Measurements from ENCODE around the gene NOTCH1. TPM values are rescaled to one million over a fixed set of nuclear protein-coding genes. Genes with fewer than 3 reads are reported as not detected.

Gene NOTCH1
- total RNA-seq, 1 experiment from 2014 or later = 53.4 TPM

DNA sequence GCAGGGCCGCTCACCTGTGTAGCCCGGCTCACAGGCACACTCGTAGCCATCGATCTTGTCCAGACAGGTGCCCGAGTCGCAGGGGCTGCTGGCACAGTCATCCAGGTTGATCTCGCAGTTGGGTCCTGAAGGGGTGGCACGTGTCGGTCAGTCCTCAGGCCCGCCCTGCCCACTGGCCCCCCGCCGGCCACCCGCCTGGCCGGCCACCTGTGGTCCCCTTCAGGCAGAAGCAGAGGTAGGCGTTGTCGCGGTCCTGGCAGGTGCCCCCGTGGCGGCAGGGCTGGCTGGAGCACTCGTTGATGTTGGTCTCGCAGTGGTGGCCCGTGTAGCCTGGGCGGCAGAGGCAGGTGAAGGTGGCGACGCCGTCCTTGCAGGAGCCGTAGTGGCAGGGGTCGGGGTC, 30.6 kb downstream of the NOTCH1 start:
- ChIA-PET CTCF (no interaction called here), POLR2A (interaction anchor here (0.7 kb wide), 1 partner anchor 179 kb away, joined by 3 read pairs; no protein-coding TSS in a partner anchor)
- H3K4me1 Mint-ChIP-seq (ENCODE audit: insufficient read depth, unreplicated experiment) = no peaks in the 10 kb centered on the region
- TF ChIP-seq, protein P1, sequence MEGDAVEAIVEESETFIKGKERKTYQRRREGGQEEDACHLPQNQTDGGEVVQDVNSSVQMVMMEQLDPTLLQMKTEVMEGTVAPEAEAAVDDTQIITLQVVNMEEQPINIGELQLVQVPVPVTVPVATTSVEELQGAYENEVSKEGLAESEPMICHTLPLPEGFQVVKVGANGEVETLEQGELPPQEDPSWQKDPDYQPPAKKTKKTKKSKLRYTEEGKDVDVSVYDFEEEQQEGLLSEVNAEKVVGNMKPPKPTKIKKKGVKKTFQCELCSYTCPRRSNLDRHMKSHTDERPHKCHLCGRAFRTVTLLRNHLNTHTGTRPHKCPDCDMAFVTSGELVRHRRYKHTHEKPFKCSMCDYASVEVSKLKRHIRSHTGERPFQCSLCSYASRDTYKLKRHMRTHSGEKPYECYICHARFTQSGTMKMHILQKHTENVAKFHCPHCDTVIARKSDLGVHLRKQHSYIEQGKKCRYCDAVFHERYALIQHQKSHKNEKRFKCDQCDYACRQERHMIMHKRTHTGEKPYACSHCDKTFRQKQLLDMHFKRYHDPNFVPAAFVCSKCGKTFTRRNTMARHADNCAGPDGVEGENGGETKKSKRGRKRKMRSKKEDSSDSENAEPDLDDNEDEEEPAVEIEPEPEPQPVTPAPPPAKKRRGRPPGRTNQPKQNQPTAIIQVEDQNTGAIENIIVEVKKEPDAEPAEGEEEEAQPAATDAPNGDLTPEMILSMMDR (IDR thresholded peaks at IDR 0.05; ENCODE audit: unreplicated experiment) = no peak
- H3K9me3 Mint-ChIP-seq (ENCODE audit: unreplicated experiment) = no peaks in the 10 kb centered on the region
- peaks cover 51% of the 10 kb centered on the region for H3K36me3 Mint-ChIP-seq (ENCODE audit: insufficient read depth, unreplicated experiment)
- BruUV-seq (replicated peaks) = no TSS peak
- no peak overlapping the region for H3K27ac Mint-ChIP-seq (ENCODE audit: low read depth, unreplicated experiment)
- H3K4me3 Mint-ChIP-seq (ENCODE audit: unreplicated experiment) = no peak overlapping the region
- intact Hi-C loops (cut with micrococcal nuclease) = no loop called here
- no peak for DNase-seq (ENCODE audit: unreplicated experiment)
- H3K27me3 Mint-ChIP-seq (ENCODE audit: insufficient read depth, unreplicated experiment) = no peaks in the 10 kb centered on the region

DNA sequence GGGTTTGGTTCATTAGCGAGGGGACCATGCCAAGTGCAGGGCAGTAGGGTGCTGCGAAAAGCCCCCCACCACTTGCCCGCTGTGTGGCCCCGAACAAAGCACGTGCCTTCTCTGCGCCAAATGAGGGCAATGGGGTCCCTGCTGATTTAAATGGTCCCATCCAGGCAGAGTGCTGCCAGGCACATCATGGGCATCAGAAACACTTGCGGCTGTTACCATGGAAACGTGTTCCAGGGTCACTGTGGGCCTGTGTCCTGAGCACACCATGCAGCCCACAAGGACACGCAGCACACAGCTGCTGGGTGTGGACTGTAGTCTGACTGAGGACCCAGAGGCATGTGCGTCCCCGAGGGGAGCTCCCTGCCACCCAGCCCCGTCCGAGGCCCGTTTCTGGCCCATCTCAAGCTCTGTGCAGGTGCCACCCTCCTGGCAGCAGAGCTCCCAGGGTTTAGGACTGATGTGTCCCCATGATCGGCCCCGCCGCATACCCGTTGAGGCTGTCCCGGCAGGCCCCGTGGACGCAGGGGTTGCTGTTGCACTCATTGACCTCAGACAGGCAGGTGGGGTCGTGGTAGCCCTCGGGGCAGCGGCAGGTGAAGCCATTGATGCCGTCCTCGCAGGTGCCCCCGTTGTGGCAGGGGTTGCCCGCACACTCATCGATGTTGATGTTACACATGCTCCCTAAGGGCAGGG, 31.7 kb downstream of the NOTCH1 start:
- DNase-seq (ENCODE audit: unreplicated experiment) = no peak
- Mint-ChIP-seq H3K36me3 (ENCODE audit: insufficient read depth, unreplicated experiment) (peaks cover 60% of the 10 kb centered on the region), H3K4me1 (ENCODE audit: insufficient read depth, unreplicated experiment) (no peaks in the 10 kb centered on the region), H3K9me3 (ENCODE audit: unreplicated experiment) (no peaks in the 10 kb centered on the region), H3K27me3 (ENCODE audit: insufficient read depth, unreplicated experiment) (no peaks in the 10 kb centered on the region), H3K4me3 (ENCODE audit: unreplicated experiment) (no peak overlapping the region), H3K27ac (ENCODE audit: low read depth, unreplicated experiment) (no peak overlapping the region)
- ChIA-PET POLR2A (no interaction called here), CTCF (no interaction called here)
- BruUV-seq (replicated peaks) = no TSS peak
- TF ChIP-seq, protein P1 (IDR thresholded peaks at IDR 0.05; ENCODE audit: unreplicated experiment) = no peak
- intact Hi-C loops (cut with micrococcal nuclease) = no loop called here

- Mint-ChIP-seq H3K27ac (ENCODE audit: low read depth, unreplicated experiment) (no peak overlapping the region), H3K36me3 (ENCODE audit: insufficient read depth, unreplicated experiment) (peaks cover 62% of the 10 kb centered on the region), H3K4me3 (ENCODE audit: unreplicated experiment) (no peak overlapping the region), H3K27me3 (ENCODE audit: insufficient read depth, unreplicated experiment) (no peaks in the 10 kb centered on the region), H3K9me3 (ENCODE audit: unreplicated experiment) (no peaks in the 10 kb centered on the region), H3K4me1 (ENCODE audit: insufficient read depth, unreplicated experiment) (no peaks in the 10 kb centered on the region)
- TF ChIP-seq, protein P1 (IDR thresholded peaks at IDR 0.05; ENCODE audit: unreplicated experiment) = no peak
- ChIA-PET POLR2A (no interaction called here), CTCF (no interaction called here)
- intact Hi-C loops (cut with micrococcal nuclease) = no loop called here
- no TSS peak for BruUV-seq (replicated peaks)
- DNase-seq (ENCODE audit: unreplicated experiment) = no peak
Measured at GRCh38 chr9:136513191-136513590, 32.7 kb downstream of the NOTCH1 start.

- Mint-ChIP-seq H3K36me3 (ENCODE audit: insufficient read depth, unreplicated experiment) (peaks cover 65% of the 10 kb centered on the region), H3K27me3 (ENCODE audit: insufficient read depth, unreplicated experiment) (no peaks in the 10 kb centered on the region), H3K27ac (ENCODE audit: low read depth, unreplicated experiment) (no peak overlapping the region), H3K4me3 (ENCODE audit: unreplicated experiment) (no peak overlapping the region), H3K4me1 (ENCODE audit: insufficient read depth, unreplicated experiment) (no peaks in the 10 kb centered on the region), H3K9me3 (ENCODE audit: unreplicated experiment) (no peaks in the 10 kb centered on the region)
- TF ChIP-seq, protein P1 (IDR thresholded peaks at IDR 0.05; ENCODE audit: unreplicated experiment) = no peak
- no TSS peak for BruUV-seq (replicated peaks)
- CTCF ChIA-PET = no interaction called here
- POLR2A ChIA-PET = no interaction called here
- DNase-seq (ENCODE audit: unreplicated experiment) = no peak
- intact Hi-C loops (cut with micrococcal nuclease) = no loop called here
Measured at GRCh38 chr9:136512651-136513071, 33.2 kb downstream of the NOTCH1 start.

Measured in MCF 10A (cell line).